Measurements from ENCODE around the gene ZNF770. TPM values are rescaled to one million over a fixed set of nuclear protein-coding genes. Genes with fewer than 3 reads are reported as not detected.

ZNF770 gene
- total and polyA plus RNA-seq, 2 donors (not counting 1 experiment from before 2014, with no cell fraction given): 10.1 to 49.3 TPM

DNA sequence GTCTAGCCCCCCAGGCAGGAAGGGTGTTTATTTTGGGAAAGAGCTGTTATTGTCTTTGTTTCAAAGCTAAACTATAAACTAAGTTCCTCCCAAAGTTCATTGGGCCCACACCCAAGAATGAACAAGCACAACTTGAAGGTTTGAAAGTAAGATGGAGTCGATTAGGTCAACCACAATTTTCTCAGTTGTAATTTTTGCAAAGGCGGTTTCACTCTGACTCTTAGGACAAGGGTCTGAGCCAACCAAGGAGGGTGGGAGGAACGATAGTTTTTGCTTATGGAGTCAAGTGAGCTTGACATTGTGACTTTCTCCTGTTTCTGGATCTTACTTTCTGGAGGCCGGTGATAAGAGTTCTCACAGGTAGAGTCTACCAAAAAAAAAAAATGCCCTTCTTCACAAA lies 5.8 kb upstream of the ZNF770 start:
- Mint-ChIP-seq H3K4me3 (no peak overlapping the region), H3K4me1 (peaks cover 7% of the 10 kb centered on the region), H3K27me3 (peaks cover 16% of the 10 kb centered on the region), H3K9me3 (ENCODE audit: insufficient read depth) (no peaks in the 10 kb centered on the region), H3K27ac (no peak overlapping the region)
- Histone ChIP-seq H3K4me1 (ENCODE audit: control insufficient read depth in 2 of 2, insufficient read depth in 2 of 2, low read length in 2 of 2) (peaks cover 5 to 6% of the 10 kb centered on the region in 2 donors), H3K4me3 (ENCODE audit: control extremely low read depth in 1 of 5, extremely low read depth in 1 of 5, insufficient read depth in 1 of 5, low read depth in 2 of 5, low read length in 4 of 5) (no peak overlapping the region), H3K9me3 (ENCODE audit: control extremely low read depth in 1 of 3, control insufficient read depth in 2 of 3, insufficient read depth in 1 of 3, low read length in 2 of 3) (no peaks in the 10 kb centered on the region), H3K79me2 (ENCODE audit: control insufficient read depth, insufficient read depth, low read length) (no peaks in the 10 kb centered on the region), H2AFZ (ENCODE audit: insufficient read depth, low read depth, low read length, poor library complexity, severe bottlenecking) (no peak overlapping the region), H3K9ac (ENCODE audit: low read length) (no peak overlapping the region), H3K4me2 (replicated peaks; ENCODE audit: low read depth, low read length, poor library complexity, severe bottlenecking) (no peak overlapping the region), H4K20me1 (ENCODE audit: control insufficient read depth, insufficient read depth, low read length, poor library complexity, severe bottlenecking) (no peaks in the 10 kb centered on the region), H3K27ac (ENCODE audit: low read length in 2 of 2) (no peak overlapping the region), H3K36me3 (replicated peaks in 1 of 2; ENCODE audit: control extremely low read depth in 1 of 2, control insufficient read depth in 1 of 2, extremely low read depth in 1 of 2, insufficient read depth in 2 of 2, low read length in 1 of 2) (no peaks in the 10 kb centered on the region), H3K27me3 (replicated peaks in 1 of 4; ENCODE audit: control extremely low read depth in 1 of 4, control insufficient read depth in 3 of 4, insufficient read depth in 4 of 4, low read length in 3 of 4) (peaks cover 0 to 11% (median 0%) of the 10 kb centered on the region in 4 experiments)
- TF ChIP-seq EZH2 (IDR thresholded peaks at IDR 0.05; ENCODE audit: borderline replicate concordance, insufficient read depth, low read depth, low read length, poor library complexity, severe bottlenecking): no peak
- ChIA-PET POLR2A (no interaction called here), CTCF (no interaction called here)
- intact Hi-C loops (cut with micrococcal nuclease): no loop called here
- 64% methylated on average over 2 of the region's 4 CpGs for WGBS (ENCODE audit: insufficient coverage)
- no peak for DNase-seq
- ATAC-seq (ENCODE audit: low read depth): no peak

GRCh38 chr15:34993412-34993811 lies 5.3 kb upstream of the ZNF770 start:
- H3K4me2 ChIP-seq (replicated peaks; ENCODE audit: low read depth, low read length, poor library complexity, severe bottlenecking): no peak overlapping the region
- intact Hi-C loops (cut with micrococcal nuclease): no loop called here
- H3K4me1 ChIP-seq (ENCODE audit: control insufficient read depth in 2 of 2, insufficient read depth in 2 of 2, low read length in 2 of 2): peaks cover 7 to 8% of the 10 kb centered on the region in 2 donors
- no peak overlapping the region for H3K9ac ChIP-seq (ENCODE audit: low read length)
- H4K20me1 ChIP-seq (ENCODE audit: control insufficient read depth, insufficient read depth, low read length, poor library complexity, severe bottlenecking): no peaks in the 10 kb centered on the region
- CTCF ChIA-PET: no interaction called here
- POLR2A ChIA-PET: no interaction called here
- H3K27ac ChIP-seq (ENCODE audit: low read length in 2 of 2): no peak overlapping the region
- WGBS (ENCODE audit: insufficient coverage): 82% methylated on average over 2 of the region's 6 CpGs
- Mint-ChIP-seq H3K27me3 (peaks cover 16% of the 10 kb centered on the region), H3K4me1 (peaks cover 11% of the 10 kb centered on the region), H3K9me3 (ENCODE audit: insufficient read depth) (no peaks in the 10 kb centered on the region), H3K27ac (no peak overlapping the region), H3K4me3 (no peak overlapping the region)
- H3K36me3 ChIP-seq (replicated peaks in 1 of 2; ENCODE audit: control extremely low read depth in 1 of 2, control insufficient read depth in 1 of 2, extremely low read depth in 1 of 2, insufficient read depth in 2 of 2, low read length in 1 of 2): no peaks in the 10 kb centered on the region
- H3K79me2 ChIP-seq (ENCODE audit: control insufficient read depth, insufficient read depth, low read length): peaks cover 2% of the 10 kb centered on the region
- H3K4me3 ChIP-seq (ENCODE audit: control extremely low read depth in 1 of 5, extremely low read depth in 1 of 5, insufficient read depth in 1 of 5, low read depth in 2 of 5, low read length in 4 of 5): no peak overlapping the region
- DNase-seq (no peak), ATAC-seq (ENCODE audit: low read depth) (no peak)
- peaks cover 0 to 11% (median 0%) of the 10 kb centered on the region in 4 experiments for H3K27me3 ChIP-seq (replicated peaks in 1 of 4; ENCODE audit: control extremely low read depth in 1 of 4, control insufficient read depth in 3 of 4, insufficient read depth in 4 of 4, low read length in 3 of 4)
- H3K9me3 ChIP-seq (ENCODE audit: control extremely low read depth in 1 of 3, control insufficient read depth in 2 of 3, insufficient read depth in 1 of 3, low read length in 2 of 3): no peaks in the 10 kb centered on the region
- no peak overlapping the region for H2AFZ ChIP-seq (ENCODE audit: insufficient read depth, low read depth, low read length, poor library complexity, severe bottlenecking)
- no peak for TF ChIP-seq CTCF (IDR thresholded peaks at IDR 0.05)
- no peak for TF ChIP-seq EZH2 (IDR thresholded peaks at IDR 0.05; ENCODE audit: borderline replicate concordance, insufficient read depth, low read depth, low read length, poor library complexity, severe bottlenecking)

All from B cell (primary cell).